ENCODE results near the gene CALML3.
"Not testable (repeated sequence)": the region's sequence is repeated elsewhere in the genome, so short reads cannot be mapped to it uniquely, and the experiment has no call there.

DNA sequence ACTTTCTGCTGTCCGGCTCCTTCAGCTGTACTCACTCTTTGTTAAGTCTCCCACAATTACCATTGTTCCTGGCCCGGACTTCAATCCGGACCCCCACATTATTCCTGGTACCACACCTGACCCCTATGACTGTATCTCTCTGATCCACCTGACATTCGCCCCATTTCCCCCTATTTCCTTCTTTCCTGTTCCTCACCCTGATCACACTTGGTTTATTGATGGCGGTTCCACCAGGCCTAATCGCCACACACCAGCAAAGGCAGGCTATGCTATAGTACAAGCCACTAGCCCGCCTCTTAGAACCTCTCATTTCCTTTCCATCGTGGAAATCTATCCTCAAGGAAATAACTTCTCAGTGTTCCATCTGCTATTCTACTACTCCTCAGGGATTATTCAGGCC, 49.7 kb upstream of the CALML3 start:
- not testable (repeated sequence) for TF ChIP-seq SUZ12 (IDR thresholded peaks at IDR 0.05; ENCODE audit: unreplicated experiment); CTCF (IDR thresholded peaks at IDR 0.05 in 2 of 3, conservative IDR thresholded peaks at IDR 0.05 in 1 of 3; ENCODE audit: control insufficient read depth in 2 of 3, extremely low read depth in 1 of 3, insufficient read depth in 1 of 3, low read depth in 3 of 3, low read length in 3 of 3); EED (IDR thresholded peaks at IDR 0.05; ENCODE audit: low read depth)

Measured in GM12878 (cell line).